ENCODE data around the gene RNASE8.
"Not testable (repeated sequence)": the region's sequence is repeated elsewhere in the genome, so short reads cannot be mapped to it uniquely, and the experiment has no call there.

RNASE8 gene

GRCh38 chr14:21057803-21058675 is at the start of gene RNASE8:
RNASE8 (plus strand) TSS chr14:21057822; CDS start chr14:21057893, 71 bp downstream.
- FAIRE-seq: no peak

- not testable (repeated sequence) for FAIRE-seq
These were observed 47.9 kb upstream of the RNASE8 start for GRCh38 chr14:21009721-21010120.

GRCh38 chr14:21011136-21011535 is 46.5 kb upstream of the RNASE8 start:
- FAIRE-seq: no peak

GRCh38 chr14:21014761-21015190 is 42.8 kb upstream of the RNASE8 start:
- FAIRE-seq: peak; percentile 85

GRCh38 chr14:21015312-21015711 is 42.3 kb upstream of the RNASE8 start:
- FAIRE-seq: no peak

- no peak for FAIRE-seq
These were observed 41.0 kb upstream of the RNASE8 start for GRCh38 chr14:21016413-21017190.

- no peak for FAIRE-seq
These were observed 39.9 kb upstream of the RNASE8 start for GRCh38 chr14:21017528-21018245.

GRCh38 chr14:21018286-21018685 is 39.3 kb upstream of the RNASE8 start:
- no peak for FAIRE-seq

- FAIRE-seq: no peak
These were observed 38.8 kb upstream of the RNASE8 start for GRCh38 chr14:21018781-21019180.

GRCh38 chr14:21019366-21019765 is 38.3 kb upstream of the RNASE8 start:
- FAIRE-seq: no peak

GRCh38 chr14:21020977-21021545 is 36.6 kb upstream of the RNASE8 start:
- FAIRE-seq: no peak

- no peak for FAIRE-seq
These were observed 34.9 kb upstream of the RNASE8 start for GRCh38 chr14:21022686-21023085.

- no peak for FAIRE-seq
These were observed 34.4 kb upstream of the RNASE8 start for GRCh38 chr14:21023174-21023573.

- no peak for FAIRE-seq
These were observed 33.6 kb upstream of the RNASE8 start for GRCh38 chr14:21023817-21024584.

GRCh38 chr14:21024585-21025370 is 32.8 kb upstream of the RNASE8 start, which contains the start of gene NDRG2:
NDRG2 (minus strand) TSS chr14:21025061; CDS start chr14:21023315, 1,746 bp downstream.
- FAIRE-seq: no peak

- FAIRE-seq: no peak
These were observed 32.0 kb upstream of the RNASE8 start for GRCh38 chr14:21025371-21026273.

- FAIRE-seq: no peak
These were observed 31.2 kb upstream of the RNASE8 start for GRCh38 chr14:21026274-21026987.

- no peak for FAIRE-seq
These were observed 30.7 kb upstream of the RNASE8 start for GRCh38 chr14:21026988-21027315.

GRCh38 chr14:21029917-21030316 is 27.7 kb upstream of the RNASE8 start, which contains the start of gene TPPP2:
TPPP2 (plus strand) TSS chr14:21030217; CDS start chr14:21030582, 365 bp downstream.
- no peak for FAIRE-seq
